GM04504 (cell line): ENCODE measurements around the gene SEPTIN11.
A peak's percentile ranks its signal among the peaks of the same experiment; 100 is the strongest.

Experiments used
- DNase-seq: peaks from one replicate; pipeline ENCODE4 v3.0.0-alpha.2; 2012; ENCODE audit warnings: low read depth

Gene SEPTIN11

DNA sequence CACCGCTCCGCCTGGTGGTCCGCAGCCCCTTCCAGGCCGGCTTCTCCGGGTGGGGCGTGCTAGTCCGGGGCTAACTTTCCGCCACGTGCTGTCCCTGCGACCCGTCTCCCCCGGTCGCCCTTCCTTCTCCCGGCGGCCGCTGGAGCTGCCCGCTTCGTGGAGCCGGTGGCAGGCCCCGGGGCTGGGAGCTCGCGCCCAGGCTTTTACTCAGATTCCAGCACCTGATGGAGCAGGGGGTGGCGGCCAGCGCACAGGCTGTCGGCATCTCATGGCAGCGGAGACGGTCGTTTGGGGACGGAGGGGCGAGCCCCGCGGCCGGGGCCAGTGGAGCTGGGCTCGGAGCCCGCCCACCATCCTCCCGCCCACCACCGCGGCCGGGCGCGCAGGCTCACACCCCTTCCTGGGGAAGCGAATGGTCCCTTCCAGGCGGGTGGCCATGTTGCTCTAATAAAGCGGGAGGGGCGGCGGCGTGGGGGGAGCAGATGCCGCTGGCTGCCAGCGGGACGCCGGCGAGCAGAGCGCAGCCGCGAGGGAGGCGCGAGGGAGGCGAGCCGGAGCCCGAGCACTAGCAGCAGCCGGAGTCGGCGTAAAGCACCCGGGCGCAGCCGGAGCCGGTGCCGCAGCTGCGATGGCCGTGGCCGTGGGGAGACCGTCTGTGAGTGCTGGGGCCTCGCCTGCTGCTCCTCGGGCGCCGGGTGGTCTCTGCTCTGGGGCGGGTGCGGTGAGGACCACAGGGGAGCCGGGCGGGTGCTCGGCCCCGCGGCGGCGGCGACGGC lies at the start of gene SEPTIN11:
Gene SEPTIN11, plus strand, starts transcription at position 477 of the 776 bp plus-strand sequence. Its CDS starts 152 bp downstream, at position 629.
- peak; percentile 91 for DNase-seq

DNA sequence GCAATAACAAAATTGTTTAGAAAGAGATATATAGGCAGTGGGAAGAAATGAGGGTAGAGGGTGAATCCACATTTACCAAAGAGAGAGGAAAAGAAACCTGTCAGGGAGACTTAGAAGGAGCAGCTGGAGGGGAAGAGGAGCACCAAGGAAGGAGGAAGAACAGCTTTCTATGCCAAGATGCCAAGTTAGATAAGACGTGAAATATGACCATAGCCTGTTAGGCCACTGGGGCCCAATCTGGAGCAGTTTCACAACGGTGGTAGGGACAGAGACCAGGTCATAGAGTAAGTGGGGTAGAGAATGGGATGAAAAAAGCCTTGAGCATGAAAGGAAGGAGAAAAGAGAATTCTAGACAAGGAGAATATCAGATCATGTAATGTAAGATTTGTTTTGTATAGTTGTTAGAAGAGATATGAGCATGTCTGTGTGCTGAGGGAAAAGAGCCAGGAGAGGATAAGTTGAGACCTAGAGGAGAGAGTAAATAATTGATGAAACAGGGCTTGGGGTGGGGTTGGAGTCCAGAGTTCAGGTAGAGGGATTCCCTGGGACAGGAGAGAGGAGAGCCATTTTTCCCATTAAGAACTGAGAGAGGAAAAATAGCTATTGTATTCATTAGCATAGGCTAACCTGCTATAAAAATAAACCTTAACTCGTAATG lies 47.2 kb upstream of the SEPTIN11 start:
- DNase-seq, result no peak

DNA sequence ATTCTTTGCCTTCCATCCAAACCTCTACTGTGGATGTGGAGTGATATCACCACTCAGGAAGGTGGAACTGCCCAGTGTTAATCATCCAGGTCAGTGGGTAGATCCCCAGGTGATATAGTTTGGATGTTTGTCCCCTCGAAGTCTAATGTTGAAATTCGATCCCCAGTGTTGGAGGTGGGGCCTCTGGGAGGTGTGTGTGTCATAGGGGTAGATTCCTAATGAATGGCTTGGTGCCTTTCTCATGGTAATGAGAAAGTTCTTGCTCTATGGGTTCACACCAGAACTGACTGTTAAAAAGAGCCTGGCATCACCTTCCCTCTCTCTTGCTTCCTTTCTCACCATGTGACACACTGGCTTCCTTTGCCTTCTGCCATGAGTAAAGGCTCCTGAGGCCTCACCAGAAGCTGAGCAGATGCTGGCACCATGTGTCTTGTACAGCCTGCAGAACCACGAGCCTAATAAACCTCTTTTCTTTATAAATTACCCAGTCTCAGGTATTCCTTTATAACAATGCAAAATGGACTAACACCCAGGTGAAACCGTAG lies 44.8 kb upstream of the SEPTIN11 start:
- DNase-seq, result no peak

DNA sequence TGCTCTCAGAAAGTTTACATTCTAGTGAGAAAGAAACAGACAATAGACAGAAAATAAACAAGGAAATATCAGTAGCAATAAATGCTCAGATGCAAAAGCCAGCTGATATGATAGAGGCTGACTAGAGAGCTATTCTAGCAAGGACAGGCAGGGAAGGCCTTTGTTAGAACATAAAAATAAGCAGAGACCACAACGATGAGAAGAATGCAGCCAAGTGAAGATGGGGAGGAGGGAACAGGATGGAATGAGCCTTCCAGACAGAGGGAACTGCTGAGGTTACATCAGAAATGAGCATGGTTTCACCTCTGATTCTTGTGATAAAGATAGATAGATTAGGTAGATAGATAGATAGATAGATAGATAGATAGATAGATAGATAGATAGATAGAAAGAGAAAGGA lies 44.0 kb upstream of the SEPTIN11 start:
- peak; percentile 45 for DNase-seq

DNA sequence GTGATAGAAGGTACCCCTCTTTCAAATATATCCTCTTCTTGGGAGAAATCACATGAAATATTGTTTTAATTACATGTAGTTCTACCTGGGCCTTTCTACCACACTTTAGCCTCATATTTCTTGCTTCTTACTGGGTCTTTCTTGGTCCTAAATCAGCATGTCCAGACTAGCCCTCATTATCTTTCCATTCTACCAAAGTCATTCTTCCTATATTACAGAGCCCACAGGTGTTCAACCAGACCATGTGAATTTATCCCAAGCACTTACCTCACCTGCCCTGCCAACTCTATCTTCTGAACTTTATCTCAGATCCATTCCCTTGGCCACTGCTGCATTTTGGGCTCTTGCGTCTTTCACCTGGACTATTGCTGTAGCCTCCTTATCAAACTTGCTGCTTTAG lies 39.8 kb upstream of the SEPTIN11 start:
- DNase-seq, result no peak

DNA sequence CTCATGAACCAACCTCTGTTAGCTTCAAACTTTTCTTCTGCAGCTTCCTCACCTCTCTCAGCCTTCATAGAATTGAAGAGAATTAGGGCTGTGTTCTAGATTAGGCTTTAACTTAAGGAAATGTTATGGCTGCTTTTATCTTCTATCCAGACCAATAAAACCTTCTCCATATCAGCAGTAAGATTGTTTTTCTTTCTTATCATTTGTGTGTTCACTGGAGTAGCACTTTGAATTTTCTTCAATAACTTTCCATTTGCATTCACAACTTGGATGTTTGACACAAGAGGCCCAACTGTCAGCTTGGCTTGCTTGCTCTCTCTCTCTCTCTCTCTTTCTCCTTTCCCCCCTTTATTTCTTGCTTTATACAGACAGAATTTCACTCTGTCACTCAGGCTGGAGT lies 28.8 kb upstream of the SEPTIN11 start:
- no peak for DNase-seq

DNA sequence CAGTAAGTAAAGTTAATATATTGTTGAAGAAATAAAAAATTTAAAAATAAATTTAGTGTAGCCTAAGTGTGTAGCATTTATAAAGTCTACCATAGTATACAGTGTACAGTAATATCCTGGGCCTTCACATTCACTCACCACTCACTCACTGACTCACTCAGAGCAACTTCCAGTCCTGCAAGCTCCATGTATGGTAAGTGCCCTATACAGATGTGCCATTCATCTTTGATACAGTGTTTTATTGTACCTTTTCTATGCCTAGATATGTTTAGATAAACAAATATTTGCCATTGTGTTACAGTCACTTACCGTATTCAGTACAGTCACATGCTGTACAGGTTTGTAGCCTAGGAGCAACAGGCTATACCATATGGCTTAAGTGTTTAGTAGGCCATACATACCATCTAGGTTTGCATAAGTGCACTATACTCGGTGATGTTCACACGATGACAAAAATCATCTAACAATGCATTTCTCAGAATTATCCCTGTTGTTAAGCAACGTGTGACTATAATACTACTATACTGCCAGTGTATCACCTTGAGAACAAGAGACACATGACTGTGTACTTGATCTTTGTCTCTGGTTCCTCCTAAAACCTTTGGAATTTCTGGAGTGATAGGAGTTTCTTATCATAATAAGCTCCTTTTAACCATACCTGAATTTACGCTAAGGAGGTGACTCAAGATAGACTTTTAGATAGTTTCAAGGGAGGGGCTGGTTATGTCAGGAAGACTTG lies 25.8 kb upstream of the SEPTIN11 start:
- no peak for DNase-seq

DNA sequence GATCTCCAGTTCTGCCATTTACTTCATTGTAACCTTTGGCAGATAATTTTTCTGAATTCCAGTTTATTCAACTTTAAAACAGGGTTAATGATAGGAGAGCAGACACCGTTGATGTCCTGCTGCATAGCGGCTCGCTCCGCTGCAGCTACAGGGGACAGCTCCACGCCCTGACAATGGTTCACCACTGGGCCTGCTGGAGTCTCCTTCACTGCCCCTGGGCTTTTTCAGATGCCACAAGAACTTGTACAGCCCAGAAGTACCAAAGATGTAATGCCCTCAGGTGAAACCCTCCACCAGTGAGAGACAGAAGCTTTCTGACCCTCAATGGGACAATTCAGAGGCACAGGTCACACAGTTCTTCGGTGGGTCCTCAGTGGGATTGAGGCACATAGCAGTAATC lies 22.7 kb upstream of the SEPTIN11 start:
- no peak for DNase-seq

DNA sequence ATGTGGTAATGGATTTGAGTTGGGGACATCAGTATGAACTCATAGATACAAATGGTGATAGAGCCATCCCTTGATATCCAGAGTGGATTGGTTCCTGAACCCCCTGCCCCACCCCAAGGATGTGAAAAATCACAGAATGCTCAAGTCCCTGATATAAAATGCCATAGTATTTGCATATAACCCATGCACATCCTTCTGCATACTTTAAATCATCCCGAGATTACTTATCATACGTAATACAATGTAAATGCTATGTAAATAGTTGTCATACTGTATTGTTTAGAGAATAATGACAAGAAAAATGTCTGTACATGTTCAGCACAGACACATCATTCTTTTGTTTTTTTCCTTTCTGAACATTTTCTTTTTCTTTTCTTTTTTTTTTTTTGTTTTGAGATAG lies 18.9 kb upstream of the SEPTIN11 start:
- no peak for DNase-seq

DNA sequence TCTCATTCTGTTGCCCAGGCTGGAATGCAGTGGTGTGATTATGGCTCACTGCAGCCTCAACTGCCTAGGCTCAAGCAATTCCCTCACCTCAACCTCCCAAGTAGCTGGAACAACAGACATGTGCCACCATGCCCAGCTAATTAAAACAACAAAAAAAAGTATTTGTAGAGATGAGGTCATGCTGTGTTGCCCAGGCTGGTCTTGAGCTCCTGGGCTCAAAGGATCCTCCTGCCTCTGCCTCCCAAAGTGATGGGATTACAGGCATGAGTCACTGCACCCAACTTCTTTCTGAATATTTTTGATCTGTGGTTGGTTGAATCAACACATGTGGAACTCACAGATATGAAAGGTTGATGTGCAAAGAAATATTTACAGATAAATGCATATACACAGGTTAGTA lies 18.5 kb upstream of the SEPTIN11 start:
- no peak for DNase-seq

DNA sequence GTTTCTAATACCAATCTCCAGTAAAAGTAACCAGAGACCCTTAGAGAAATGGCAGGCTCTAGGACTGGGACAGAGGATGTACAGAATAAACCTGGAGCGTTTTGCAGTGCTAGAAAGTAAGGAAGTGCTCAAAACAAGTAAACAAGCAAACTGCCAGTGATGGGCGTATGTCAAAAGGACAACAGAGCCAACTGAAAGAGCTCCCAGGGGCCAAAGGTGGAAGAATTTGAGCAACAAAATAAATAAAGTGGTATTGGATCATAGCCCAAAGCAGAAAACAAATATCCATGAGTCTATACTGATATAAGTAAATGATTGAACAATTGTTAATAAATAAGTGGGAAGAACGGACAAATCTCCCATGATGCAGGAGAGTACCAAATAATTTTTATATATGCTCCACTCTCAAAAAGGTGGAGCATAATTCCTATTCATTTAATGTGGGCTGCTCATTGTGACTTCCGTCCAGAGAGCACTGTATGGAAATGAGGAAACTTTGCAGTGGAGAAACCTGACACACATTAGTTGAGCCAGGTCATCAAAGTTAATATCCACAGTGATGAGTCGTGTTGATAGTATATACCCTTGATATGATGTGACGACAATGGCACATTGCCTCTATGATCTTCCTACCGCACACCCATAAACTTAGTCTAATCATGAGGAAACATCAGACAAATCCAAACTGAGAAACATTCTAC lies 17.8 kb upstream of the SEPTIN11 start:
- no peak for DNase-seq

DNA sequence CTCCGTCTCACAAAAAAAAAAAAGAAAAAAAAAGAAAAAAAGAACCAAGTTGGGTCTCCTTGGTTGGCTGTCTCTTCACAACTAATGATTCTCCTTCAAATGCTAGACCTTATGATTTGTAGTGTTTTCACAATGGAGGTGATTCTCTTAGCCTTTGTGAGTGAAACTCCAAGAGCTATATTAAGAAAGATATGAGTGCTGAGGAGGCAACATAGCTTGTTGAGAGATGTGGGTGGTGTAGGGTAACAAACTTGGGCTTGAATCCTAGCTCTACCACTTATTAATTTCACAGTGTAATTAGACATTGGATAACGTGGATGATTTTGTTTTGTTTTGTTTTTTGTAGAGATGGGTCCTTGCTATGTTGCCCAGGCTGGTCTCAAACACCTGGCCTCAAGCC lies 10.4 kb upstream of the SEPTIN11 start:
- DNase-seq, result no peak

DNA sequence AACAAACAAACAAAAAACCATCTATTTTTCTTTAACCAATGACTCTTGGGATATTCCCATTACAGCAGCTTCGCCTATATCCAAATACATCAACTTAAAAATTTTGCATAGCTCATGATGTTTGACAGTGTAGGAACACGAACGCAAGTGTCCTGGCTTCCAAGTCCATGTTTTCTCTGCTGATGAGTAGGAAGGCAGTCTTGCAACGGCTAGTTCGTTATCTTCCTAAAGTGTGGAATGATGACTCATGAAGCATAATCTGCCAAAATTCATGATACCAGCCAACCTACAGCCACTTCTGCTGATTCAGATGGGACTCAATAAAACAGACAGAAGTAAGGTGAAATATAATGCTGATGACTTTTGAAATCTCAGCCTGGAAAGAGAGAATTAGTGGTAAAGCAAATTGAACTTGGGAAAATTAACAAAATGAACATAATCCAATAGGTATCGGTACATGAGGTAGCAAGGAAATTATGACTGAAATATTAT lies 6.4 kb upstream of the SEPTIN11 start:
- no peak for DNase-seq

DNA sequence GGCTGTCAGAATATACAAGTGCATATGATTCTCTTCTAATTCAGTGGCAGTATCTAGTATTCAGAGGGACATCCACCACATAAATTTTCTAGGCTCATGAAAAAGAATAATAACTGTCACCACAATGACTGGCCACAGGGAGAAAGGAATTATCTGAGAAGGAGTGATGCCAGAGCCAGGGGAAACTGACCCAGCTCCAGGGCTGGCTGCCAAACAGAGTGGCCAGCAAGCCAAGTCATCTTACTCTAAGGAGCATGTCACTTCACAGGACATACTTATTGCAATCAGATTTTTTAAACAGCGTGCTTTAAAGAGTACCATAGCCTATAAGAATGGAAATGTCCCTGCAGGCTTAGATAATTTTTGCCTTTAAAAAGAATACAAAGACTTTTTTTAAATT lies 5.8 kb upstream of the SEPTIN11 start:
- DNase-seq, result no peak

DNA sequence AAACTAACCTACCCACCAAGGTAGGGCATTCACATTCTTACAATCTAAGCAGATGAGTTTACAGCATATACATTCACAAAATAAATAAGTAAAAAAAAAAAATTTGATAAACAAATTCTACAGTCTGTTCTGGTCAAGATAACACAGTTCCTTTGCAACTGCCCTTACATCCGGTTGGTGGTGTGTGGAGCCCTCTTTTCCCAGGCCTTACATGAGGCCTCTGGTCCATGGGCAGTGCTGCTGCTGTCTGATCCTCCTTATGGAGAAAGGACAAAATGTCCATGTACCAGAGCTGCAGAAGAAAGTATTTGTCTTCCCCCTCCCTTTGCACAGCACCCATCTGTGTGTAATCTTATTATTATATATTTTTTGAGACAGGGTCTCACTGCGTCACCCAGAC lies 2.2 kb upstream of the SEPTIN11 start:
- no peak for DNase-seq

DNA sequence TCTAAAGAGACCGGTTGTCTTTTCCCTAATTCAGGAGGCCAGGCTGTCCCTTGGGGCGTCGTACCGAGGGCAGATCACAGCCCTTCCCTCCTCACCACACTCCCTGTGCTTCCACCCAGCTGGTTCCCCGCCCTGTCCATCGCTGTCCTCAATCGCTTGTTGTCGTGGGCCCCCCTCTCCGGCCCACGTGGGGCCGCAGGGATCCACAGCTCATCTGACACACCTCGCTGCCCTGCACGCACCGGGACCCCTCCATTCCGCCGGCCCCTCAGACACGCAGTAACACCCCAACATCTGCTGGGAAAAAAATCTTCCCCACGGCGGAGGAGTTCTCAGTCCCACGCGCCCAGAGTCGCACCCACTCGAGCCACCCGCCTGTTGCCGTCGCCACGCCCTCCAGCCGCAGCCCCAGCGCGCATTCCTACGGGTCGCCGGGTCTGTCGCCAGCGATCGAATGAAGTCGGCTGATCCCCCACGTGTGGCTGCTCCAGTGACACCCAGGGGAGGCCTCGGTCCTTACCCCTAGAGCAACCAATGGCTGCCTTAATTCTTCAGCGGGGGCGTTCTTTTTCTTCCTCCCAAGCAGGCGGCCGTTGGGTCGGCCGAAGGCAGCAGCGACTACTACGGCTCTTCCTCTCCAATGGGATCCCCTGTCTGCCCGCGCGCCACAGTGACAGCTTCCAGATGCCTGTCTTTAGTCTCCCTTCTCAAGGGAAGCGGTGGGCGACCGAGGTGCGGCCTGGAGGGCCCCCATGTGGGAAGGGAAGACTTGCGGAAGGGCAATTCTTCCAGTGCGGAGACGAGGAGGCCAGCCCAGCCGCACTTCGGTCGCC lies 893 bp upstream of the SEPTIN11 start:
- DNase-seq, result peak; percentile 60

DNA sequence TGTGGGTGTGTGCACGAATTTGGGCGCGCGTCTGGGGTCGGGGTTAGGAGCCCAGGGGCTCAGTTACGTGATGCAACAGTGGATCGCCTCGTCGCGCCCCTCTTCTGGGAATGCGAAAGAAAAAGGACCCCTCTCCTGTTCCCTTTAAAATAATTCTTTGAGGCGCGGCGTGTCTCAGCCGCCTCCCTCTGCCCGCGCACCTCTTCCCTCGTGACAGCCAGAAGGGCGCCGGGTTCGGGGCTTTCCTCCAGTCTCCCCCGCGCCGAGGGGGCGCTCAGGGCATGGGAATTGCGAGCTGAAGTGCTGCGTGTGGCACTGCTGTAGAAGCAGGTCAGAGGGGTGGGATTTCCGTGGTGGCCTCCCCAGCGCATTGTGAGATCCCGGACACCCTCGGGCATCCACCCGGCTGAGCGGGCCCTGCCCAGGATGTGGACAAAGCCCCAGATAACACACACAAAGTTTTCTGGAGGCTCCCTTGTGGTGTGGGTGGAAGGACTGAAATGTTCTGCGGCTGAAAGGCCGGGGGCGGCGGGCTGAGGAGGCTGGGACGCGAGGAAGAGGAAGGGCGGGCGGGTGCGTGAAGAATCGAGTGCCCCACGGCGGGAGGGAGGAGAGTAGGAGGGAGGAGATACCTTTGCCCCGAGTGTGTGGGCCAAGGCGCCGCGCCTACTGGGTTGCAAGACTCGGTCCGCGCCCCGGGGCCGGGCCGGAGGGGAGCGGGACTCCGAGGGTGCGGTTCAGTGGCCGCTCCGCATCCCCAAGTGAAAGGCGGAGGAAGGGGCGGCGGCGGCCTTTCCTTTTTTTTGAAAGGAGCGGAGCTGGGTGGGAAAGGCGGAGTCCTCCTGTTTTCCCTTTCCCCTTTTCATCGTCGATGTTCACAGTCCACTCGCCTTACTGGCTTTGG lies 752 bp downstream of the SEPTIN11 start:
- DNase-seq, result no peak

DNA sequence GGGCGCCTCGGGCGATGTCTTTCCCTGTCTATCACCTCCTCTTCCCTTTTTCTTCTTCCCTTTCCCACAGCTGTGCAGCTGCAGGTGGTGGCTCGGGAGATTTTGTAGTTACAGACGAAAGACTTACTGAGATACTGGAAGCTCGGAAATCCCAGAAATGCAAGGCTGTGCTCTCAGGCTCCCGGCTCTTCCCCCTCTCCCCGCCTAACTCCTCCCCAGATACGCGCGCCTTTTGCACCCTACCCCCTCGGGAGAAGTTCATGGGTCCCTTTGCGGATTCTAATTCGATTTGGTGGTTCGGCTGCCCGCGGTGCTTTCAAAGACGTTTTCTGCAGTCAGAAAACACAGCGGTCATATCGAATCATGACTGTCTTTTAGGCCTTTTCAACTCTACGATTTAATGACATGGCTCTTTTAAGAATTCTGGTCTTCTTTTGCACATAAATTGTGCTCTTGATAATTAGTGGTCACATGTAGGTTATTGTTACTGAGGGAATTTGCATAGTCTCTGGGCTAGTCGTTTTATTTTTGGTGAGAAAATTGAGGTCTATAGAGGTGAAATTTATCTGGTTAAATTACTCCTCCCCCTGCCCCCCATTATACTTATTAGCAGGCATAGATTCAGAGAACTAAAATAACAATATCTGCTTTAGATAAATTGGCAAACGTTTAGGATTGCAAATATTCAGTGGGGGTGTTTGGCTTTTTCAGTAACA lies 1.6 kb downstream of the SEPTIN11 start:
- DNase-seq, result no peak

DNA sequence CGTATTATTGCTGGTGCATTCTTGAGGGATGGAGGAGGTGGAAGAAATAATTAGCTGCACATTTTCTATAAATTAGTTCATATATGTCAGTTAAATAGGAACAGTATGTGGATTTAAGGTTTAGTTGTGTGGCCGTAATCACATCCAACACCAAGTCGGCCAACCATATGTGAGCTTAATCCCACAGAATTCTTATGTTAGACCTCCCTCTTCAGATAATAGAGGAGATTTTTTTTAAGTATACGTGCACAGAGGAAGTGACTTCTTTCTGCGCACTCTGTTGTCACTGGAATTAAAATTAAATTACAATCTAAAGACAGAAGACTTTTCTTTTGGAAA lies 2.1 kb downstream of the SEPTIN11 start:
- DNase-seq, result no peak
